ENCODE measurements around the gene LRRC75A.

- no peak for TF ChIP-seq POLR2A (IDR thresholded peaks at IDR 0.05)
- TF ChIP-seq POLR2AphosphoS5 (IDR thresholded peaks at IDR 0.05) = no peak
- TF ChIP-seq CTCF (IDR thresholded peaks at IDR 0.05) = no peak
Observed at GRCh38 chr17:16482253-16482652, 9.7 kb downstream of the LRRC75A start.

All from stomach (tissue), 4 donors.